ENCODE data around the gene BEX1.

BEX1 gene

GRCh38 chrX:103099691-103100090 is 35.7 kb upstream of the BEX1 start:
- H3K4me3 ChIP-seq (ENCODE audit: low read depth, low read length), result no peak overlapping the region
- TF ChIP-seq CTCF (IDR thresholded peaks at IDR 0.05; ENCODE audit: insufficient read depth, low read length, missing control alignments), result no peak
- DNase-seq (ENCODE audit: low read depth, low spot score), result no peak
- ChIA-PET POLR2A (no interaction called here), CTCF (no interaction called here)

- DNase-seq (ENCODE audit: low read depth, low spot score), result no peak
- TF ChIP-seq CTCF (IDR thresholded peaks at IDR 0.05; ENCODE audit: insufficient read depth, low read length, missing control alignments), result no peak
- ChIA-PET POLR2A (interaction anchor here (0.5 kb wide), 1 partner anchor 99 kb away, joined by 5 read pairs; no protein-coding TSS in a partner anchor), CTCF (no interaction called here)
- no peak overlapping the region for H3K4me3 ChIP-seq (ENCODE audit: low read depth, low read length)
Measured at GRCh38 chrX:103098488-103098887, 34.5 kb upstream of the BEX1 start.

GRCh38 chrX:103092942-103093341 is 29.0 kb upstream of the BEX1 start, which contains the start of gene NXF3:
Gene NXF3 (minus strand): TSS chrX:103093143. CDS start chrX:103093023, 120 bp downstream.
- ChIA-PET POLR2A (no interaction called here), CTCF (no interaction called here)
- no peak within 1 kb of the TSS for H3K4me3 ChIP-seq (ENCODE audit: low read depth, low read length)
- no peak for TF ChIP-seq CTCF (IDR thresholded peaks at IDR 0.05; ENCODE audit: insufficient read depth, low read length, missing control alignments)
- DNase-seq (ENCODE audit: low read depth, low spot score), result no peak

GRCh38 chrX:103081051-103081450 is 17.1 kb upstream of the BEX1 start:
- CTCF ChIA-PET, result no interaction called here
- DNase-seq (ENCODE audit: low read depth, low spot score), result no peak
- TF ChIP-seq CTCF (IDR thresholded peaks at IDR 0.05; ENCODE audit: insufficient read depth, low read length, missing control alignments), result no peak
- H3K4me3 ChIP-seq (ENCODE audit: low read depth, low read length), result no peak overlapping the region
- POLR2A ChIA-PET, result no interaction called here

- no peak for DNase-seq (ENCODE audit: low read depth, low spot score)
- ChIA-PET CTCF (no interaction called here), POLR2A (no interaction called here)
- no peak overlapping the region for H3K4me3 ChIP-seq (ENCODE audit: low read depth, low read length)
- TF ChIP-seq CTCF (IDR thresholded peaks at IDR 0.05; ENCODE audit: insufficient read depth, low read length, missing control alignments), result no peak
Measured at GRCh38 chrX:103073467-103073866, 9.5 kb upstream of the BEX1 start.

- peak; percentile 2 for DNase-seq (ENCODE audit: low read depth, low spot score)
- no peak overlapping the region for H3K4me3 ChIP-seq (ENCODE audit: low read depth, low read length)
- POLR2A ChIA-PET, result no interaction called here
- no peak for TF ChIP-seq CTCF (IDR thresholded peaks at IDR 0.05; ENCODE audit: insufficient read depth, low read length, missing control alignments)
- CTCF ChIA-PET, result no interaction called here
Measured at GRCh38 chrX:103066606-103067005, 2.6 kb upstream of the BEX1 start.
